Measurements from ENCODE around the gene FAM3A. TPM values are rescaled to one million over a fixed set of nuclear protein-coding genes. Genes with fewer than 3 reads are reported as not detected.

The FAM3A gene
- total and polyA plus RNA-seq, 2 of the 4 experiments (the other 2 are of a cell fraction): 14.0 to 47.2 TPM

- Histone ChIP-seq H3K36me3 (ENCODE audit: control insufficient read depth, insufficient read depth, low read length) (peaks cover 14% of the 10 kb centered on the region; the same call in 1 of the 2 replicates), H3K27ac (ENCODE audit: insufficient read depth, low read length) (peak overlapping the region; percentile 98), H2BK5ac (ENCODE audit: low read depth, low read length, poor library complexity, severe bottlenecking) (peak overlapping the region; percentile 89), H3K4ac (ENCODE audit: low read depth, low read length) (peak overlapping the region; percentile 94), H2BK15ac (ENCODE audit: low read depth, low read length) (peak overlapping the region; percentile 49; the same call in 1 of the 3 replicates), H3K9me1 (ENCODE audit: insufficient read depth, low read length) (0 out of 2 replicates have a peak, but pooled peaks cover 2% of the 10 kb centered on the region), H4K8ac (ENCODE audit: low read depth in 2 of 2, low read length in 2 of 2) (peak overlapping the region; percentile 55 to 95), H3K56ac (ENCODE audit: extremely low read depth, insufficient read depth, low read length) (peak overlapping the region; percentile 40; the same call in 1 of the 2 replicates), H4K20me1 (ENCODE audit: insufficient read depth, low read length) (no peaks in the 10 kb centered on the region), H4K91ac (ENCODE audit: insufficient read depth, low read depth, low read length) (peak overlapping the region; percentile 94), H3K4me3 (ENCODE audit: insufficient read depth, low read depth, low read length) (no peak overlapping the region), H2AFZ (replicated peaks; ENCODE audit: low read length, poor library complexity) (peak overlapping the region; percentile 86), H3K9me3 (ENCODE audit: control insufficient read depth, insufficient read depth, low read length) (no peaks in the 10 kb centered on the region; the same call in 1 of the 2 replicates), H3K14ac (replicated peaks; ENCODE audit: low read depth, low read length) (peak overlapping the region; percentile 97), H3K23ac (ENCODE audit: low read depth, low read length) (peak overlapping the region; percentile 84), H3K4me2 (ENCODE audit: low read depth, low read length) (peak overlapping the region; percentile 47), H2AK9ac (replicated peaks; ENCODE audit: low read depth, low read length, poor library complexity) (peak overlapping the region; percentile 93), H3K9ac (ENCODE audit: low read depth, low read length) (peak overlapping the region; percentile 82), H3K18ac (ENCODE audit: low read depth, low read length) (peak overlapping the region; percentile 99), H3K4me1 (ENCODE audit: control insufficient read depth, insufficient read depth, low read length) (peaks cover 10% of the 10 kb centered on the region), H2AK5ac (ENCODE audit: low read depth, low read length) (0 out of 2 replicates have a peak overlapping the region, but pooled peaks have one; percentile 76), H3K27me3 (ENCODE audit: control insufficient read depth, insufficient read depth, low read length) (no peaks in the 10 kb centered on the region), H3K79me1 (ENCODE audit: low read depth in 1 of 2, low read length in 2 of 2) (no peaks in the 10 kb centered on the region; a peak in 1 of 4 replicates), H4K5ac (ENCODE audit: low read depth, low read length) (peak overlapping the region; percentile 100), H2BK20ac (ENCODE audit: low read depth, low read length) (0 out of 2 replicates have a peak overlapping the region, but pooled peaks have one; percentile 35), H2BK120ac (ENCODE audit: low read depth, low read length) (peak overlapping the region; percentile 70; the same call in 1 of the 2 replicates)
- ATAC-seq (ENCODE audit: low read depth): peak; percentile 76
- ChIA-PET POLR2A (ENCODE audit: unreplicated experiment) (no interaction called here), CTCF (interaction anchor here (0.8 to 1.8 kb wide), 3 partner anchors 8 to 67 kb away, joined by 5 read pairs; no protein-coding TSS in a partner anchor)
- BruUV-seq (replicated peaks): no TSS peak
- dilution Hi-C loops (cut with HindIII; ENCODE audit: low sequenced_read_pairs, unreplicated experiment): no loop called here
- DNase-seq: peak; percentile 67
- WGBS, 2 experiments (ENCODE audit: extremely low coverage in 2 of 2, insufficient read length in 1 of 2): 35% methylated on average over 4 of the region's 15 CpGs; no CpG with 5 or more reads in 1 of the 2 experiments
- intact Hi-C loops (cut with micrococcal nuclease): loop anchor here (1.0 kb wide), 1 partner anchor 37 kb away; the partner anchor contains the start of gene SLC10A3
- TF ChIP-seq CHD1 (IDR thresholded peaks at IDR 0.05; ENCODE audit: low read depth, low read length) (no peak), RAD21 (IDR thresholded peaks at IDR 0.05; ENCODE audit: low read length) (peak; percentile 38), RFX5 (IDR thresholded peaks at IDR 0.05; ENCODE audit: low read depth, low read length) (no peak), CTCF (conservative IDR thresholded peaks at IDR 0.05; ENCODE audit: low read depth, low read length) (peak; percentile 52)
- in situ Hi-C loops (cut with MboI; ENCODE audit: low sequenced_read_pairs): loop anchor here (25.0 kb wide), 1 partner anchor 1565 kb away; no protein-coding TSS in a partner anchor
Observed at GRCh38 chrX:154526901-154527675, 11.1 kb upstream of the FAM3A start.
